Suprapubic skin (tissue), 4 donors: ENCODE measurements around the gene CFAP99. TPM values are rescaled to one million over a fixed set of nuclear protein-coding genes. Genes with fewer than 3 reads are reported as not detected.

ENCODE experiments used
- DNase-seq, 2 donors: peaks; one replicate each; pipeline ENCODE4 v3.0.0-alpha.2; 2019; ENCODE audit warnings: low spot score in 2 of 2
- H3K27ac ChIP-seq: fragments of 200-600 bp; sonication (generic); one replicate; pipeline ENCODE4 v1.5.1; 2019
- H3K27me3 ChIP-seq: fragments of 200-600 bp; sonication (generic); one replicate; pipeline ENCODE4 v1.5.1; 2019
- H3K36me3 ChIP-seq: fragments of 200-600 bp; sonication (generic); one replicate; pipeline ENCODE4 v1.5.1; 2019
- H3K4me1 ChIP-seq: fragments of 200-600 bp; sonication (generic); one replicate; pipeline ENCODE4 v1.5.1; 2019
- H3K4me3 ChIP-seq: fragments of 200-600 bp; sonication (generic); one replicate; pipeline ENCODE4 v1.5.1; 2019; ENCODE audit warnings: mild to moderate bottlenecking
- H3K9me3 ChIP-seq: fragments of 200-600 bp; sonication (generic); one replicate; pipeline ENCODE4 v1.5.1; 2019
- EP300 ChIP-seq: sonication (generic); formaldehyde crosslinking; IDR thresholded peaks from one replicate; pipeline ENCODE4 v1.6.1; 2017; ENCODE audit warnings: antibody characterized with exemption
- POLR2A ChIP-seq, 2 donors: fragments of 450-650 bp; IDR thresholded peaks; one replicate each; pipeline ENCODE4 v1.6.1; 2017; ENCODE audit warnings: antibody characterized with exemption in 2 of 2, mild to moderate bottlenecking in 2 of 2, moderate library complexity in 2 of 2
- POLR2AphosphoS5 ChIP-seq, 3 donors: sonication (generic); formaldehyde crosslinking; IDR thresholded peaks; one replicate each; pipeline ENCODE4 v1.6.1; 2017; ENCODE audit warnings: antibody characterized with exemption in 3 of 3
- WGBS: methylation state at CpG from one replicate; pipeline ENCODE4 v1.1.5; 2018; 5-methylcytosine and 5-hydroxymethylcytosine counted together
- total RNA-seq, 4 donors: library from RNA; depleted of rRNA; stranded (reverse); fragments of >200 nt; gene quantifications; one replicate each; pipeline ENCODE4 v1.1.0, GENCODE V29; 2016
- TF ChIP-seq, protein P1 (sequence below), 2 donors: fragments of 200-600 bp in 1 of 2; fragments of 450-650 bp in 1 of 2; sonication (generic) in 1 of 2; IDR thresholded peaks; one replicate each; pipeline ENCODE4 v1.5.1; 2016 to 2019; ENCODE audit warnings: antibody characterized with exemption in 2 of 2, mild to moderate bottlenecking in 1 of 2, moderate library complexity in 1 of 2

The CFAP99 gene
- total RNA-seq, 4 donors from 2014 or later, result not detected

DNA sequence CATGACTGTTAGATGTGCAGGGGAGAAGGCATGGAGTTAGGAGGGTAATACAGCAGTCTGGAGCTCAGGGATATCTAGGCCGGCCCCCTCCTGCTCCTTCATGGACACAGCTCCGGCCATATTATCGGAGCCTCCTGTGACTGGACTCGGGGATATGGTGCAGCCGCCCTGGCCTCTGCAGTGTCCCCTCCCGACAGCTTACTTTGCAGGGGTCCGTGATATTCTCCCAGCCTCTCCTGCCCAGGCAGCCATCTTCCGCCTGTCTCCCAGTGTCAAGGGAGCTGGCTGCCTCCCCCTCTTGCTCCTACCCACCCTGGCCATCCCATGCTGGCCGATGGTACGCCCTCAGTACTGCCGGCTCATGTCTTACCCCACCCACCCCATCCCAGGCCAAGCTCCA, 30.3 kb downstream of the CFAP99 start:
- no peaks in the 10 kb centered on the region for H3K36me3 ChIP-seq
- no peaks in the 10 kb centered on the region for H3K9me3 ChIP-seq
- no peak overlapping the region for H3K4me3 ChIP-seq
- no peaks in the 10 kb centered on the region for H3K4me1 ChIP-seq
- WGBS, result 93% methylated on average over 10 of the region's 11 CpGs
- peak in 1 of 2 donors; percentile 53 for DNase-seq
- no peak overlapping the region for H3K27ac ChIP-seq
- no peak for TF ChIP-seq POLR2A (IDR thresholded peaks at IDR 0.05)
- H3K27me3 ChIP-seq, result no peaks in the 10 kb centered on the region

DNA sequence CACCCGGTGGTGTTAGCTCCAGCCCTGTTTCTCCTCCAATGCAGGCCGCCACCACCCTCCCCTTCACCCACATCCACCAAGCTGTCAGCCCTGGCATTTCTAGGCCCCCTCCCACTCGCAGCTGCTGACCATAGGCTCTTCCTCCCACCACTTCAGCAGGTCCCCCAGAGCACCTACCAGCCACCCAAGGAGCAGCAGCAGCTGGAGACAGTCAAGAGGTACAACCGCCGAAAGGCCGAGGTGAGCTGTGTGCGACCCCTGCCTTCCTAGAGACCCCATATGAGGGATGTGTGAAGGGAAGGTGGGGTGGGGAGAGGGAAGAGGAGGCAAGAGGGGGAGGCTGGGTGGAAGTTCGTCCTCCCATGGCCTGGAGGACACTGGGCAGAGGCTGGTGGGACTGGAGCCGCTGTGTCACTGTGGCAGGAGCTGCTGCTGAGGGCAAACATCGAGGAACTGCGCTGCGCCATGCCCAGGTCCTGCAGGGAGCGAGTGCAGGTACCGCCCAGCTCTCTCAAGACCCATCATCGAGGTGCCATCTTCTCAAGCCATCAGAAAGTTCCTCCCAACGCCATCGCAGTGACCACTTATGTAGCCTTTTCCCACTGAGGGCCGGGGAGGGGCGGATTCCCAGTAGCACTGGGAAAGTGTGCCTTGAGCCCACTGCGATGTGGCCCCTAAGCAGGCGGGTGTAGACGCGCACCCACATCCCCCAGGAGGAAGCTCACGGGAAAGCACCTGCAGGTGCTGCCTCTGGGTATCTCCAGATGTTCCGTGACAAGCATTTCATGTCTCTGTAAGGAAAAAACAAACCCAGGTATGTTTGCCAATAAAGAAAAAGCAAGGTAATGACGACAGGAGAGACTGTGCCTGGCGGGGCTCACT, 31.0 kb downstream of the CFAP99 start:
- Histone ChIP-seq H3K27me3 (no peaks in the 10 kb centered on the region), H3K27ac (no peak overlapping the region), H3K9me3 (no peaks in the 10 kb centered on the region), H3K4me1 (no peaks in the 10 kb centered on the region), H3K36me3 (no peaks in the 10 kb centered on the region), H3K4me3 (no peak overlapping the region)
- DNase-seq, result no peak
- TF ChIP-seq, protein P1, sequence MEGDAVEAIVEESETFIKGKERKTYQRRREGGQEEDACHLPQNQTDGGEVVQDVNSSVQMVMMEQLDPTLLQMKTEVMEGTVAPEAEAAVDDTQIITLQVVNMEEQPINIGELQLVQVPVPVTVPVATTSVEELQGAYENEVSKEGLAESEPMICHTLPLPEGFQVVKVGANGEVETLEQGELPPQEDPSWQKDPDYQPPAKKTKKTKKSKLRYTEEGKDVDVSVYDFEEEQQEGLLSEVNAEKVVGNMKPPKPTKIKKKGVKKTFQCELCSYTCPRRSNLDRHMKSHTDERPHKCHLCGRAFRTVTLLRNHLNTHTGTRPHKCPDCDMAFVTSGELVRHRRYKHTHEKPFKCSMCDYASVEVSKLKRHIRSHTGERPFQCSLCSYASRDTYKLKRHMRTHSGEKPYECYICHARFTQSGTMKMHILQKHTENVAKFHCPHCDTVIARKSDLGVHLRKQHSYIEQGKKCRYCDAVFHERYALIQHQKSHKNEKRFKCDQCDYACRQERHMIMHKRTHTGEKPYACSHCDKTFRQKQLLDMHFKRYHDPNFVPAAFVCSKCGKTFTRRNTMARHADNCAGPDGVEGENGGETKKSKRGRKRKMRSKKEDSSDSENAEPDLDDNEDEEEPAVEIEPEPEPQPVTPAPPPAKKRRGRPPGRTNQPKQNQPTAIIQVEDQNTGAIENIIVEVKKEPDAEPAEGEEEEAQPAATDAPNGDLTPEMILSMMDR (IDR thresholded peaks at IDR 0.05), result no peak
- TF ChIP-seq EP300, result no peak
- TF ChIP-seq POLR2AphosphoS5 (IDR thresholded peaks at IDR 0.05), result no peak
- TF ChIP-seq POLR2A (IDR thresholded peaks at IDR 0.05), result no peak
- 82% methylated on average over 26 of the region's 27 CpGs for WGBS

DNA sequence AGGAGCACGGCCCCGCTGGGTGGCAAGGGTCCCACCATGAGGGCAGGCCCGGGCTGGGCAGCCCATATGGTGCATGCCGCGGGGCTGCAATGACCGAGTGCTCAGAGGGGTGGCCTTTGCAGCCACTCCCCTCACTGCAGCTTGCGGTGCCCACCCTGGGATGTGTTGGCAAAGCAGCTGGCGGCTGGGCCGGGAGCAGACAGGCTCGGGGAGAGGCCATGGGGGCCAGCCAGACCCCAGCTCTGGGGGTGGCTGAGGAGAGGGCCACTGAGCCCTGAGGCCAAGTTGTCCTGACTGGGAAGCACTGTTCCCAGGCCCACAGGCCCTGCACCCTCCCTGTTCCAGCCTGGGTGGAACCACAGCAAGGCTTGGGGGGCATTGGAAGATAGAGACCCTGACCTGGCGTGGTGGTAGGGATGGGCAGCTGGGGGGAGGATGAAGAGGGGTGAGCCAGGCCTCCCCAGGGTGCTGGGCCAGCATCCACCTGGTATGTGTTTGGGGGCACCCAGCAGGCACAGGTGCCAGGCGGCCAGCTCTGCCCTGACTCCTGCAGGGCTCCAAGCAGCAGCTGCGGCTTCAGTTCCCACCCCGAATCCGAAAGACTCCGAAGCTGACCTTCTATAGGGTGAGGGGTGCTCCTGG, 31.8 kb downstream of the CFAP99 start:
- no peaks in the 10 kb centered on the region for H3K4me1 ChIP-seq
- H3K9me3 ChIP-seq, result no peaks in the 10 kb centered on the region
- TF ChIP-seq POLR2A (IDR thresholded peaks at IDR 0.05) (no peak), EP300 (no peak), POLR2AphosphoS5 (IDR thresholded peaks at IDR 0.05) (no peak)
- TF ChIP-seq, protein P1 (IDR thresholded peaks at IDR 0.05), result no peak
- DNase-seq, result peak; percentile 43 to 68
- no peaks in the 10 kb centered on the region for H3K27me3 ChIP-seq
- H3K27ac ChIP-seq, result no peak overlapping the region
- H3K4me3 ChIP-seq, result no peak overlapping the region
- WGBS, result 84% methylated on average over 12 of the region's 16 CpGs
- no peaks in the 10 kb centered on the region for H3K36me3 ChIP-seq

DNA sequence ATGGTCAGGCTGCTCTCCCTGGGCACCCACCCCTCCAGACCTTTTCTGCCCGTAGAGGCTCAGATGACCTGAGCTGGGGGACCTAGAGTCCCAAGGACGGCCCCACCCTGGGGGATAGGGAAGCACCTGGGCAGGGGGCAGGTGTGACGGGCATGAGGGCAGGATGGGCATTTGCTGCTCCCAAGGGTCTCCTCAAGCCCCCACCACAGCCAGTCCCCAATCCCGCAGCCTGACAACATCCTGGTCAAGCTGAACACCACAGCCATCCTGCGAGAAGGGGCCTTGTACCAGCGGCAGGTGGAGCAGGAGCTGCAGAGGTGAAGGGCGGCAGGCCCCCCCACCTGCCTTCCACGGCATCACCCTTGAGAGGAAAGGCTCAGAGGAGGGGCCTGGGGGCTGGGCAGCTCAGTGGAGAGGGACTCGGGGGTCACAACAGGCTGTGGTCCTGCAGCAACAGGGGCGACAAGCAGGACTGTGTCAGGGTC, 32.3 kb downstream of the CFAP99 start:
- Histone ChIP-seq H3K36me3 (no peaks in the 10 kb centered on the region), H3K9me3 (no peaks in the 10 kb centered on the region), H3K4me3 (no peak overlapping the region), H3K27me3 (no peaks in the 10 kb centered on the region), H3K4me1 (no peaks in the 10 kb centered on the region), H3K27ac (no peak overlapping the region)
- WGBS, result 83% methylated on average over 9 of the region's 10 CpGs
- no peak for TF ChIP-seq POLR2AphosphoS5 (IDR thresholded peaks at IDR 0.05)
- TF ChIP-seq EP300, result no peak
- no peak for TF ChIP-seq POLR2A (IDR thresholded peaks at IDR 0.05)
- TF ChIP-seq, protein P1 (IDR thresholded peaks at IDR 0.05), result no peak
- peak in 1 of 2 donors; percentile 53 for DNase-seq

DNA sequence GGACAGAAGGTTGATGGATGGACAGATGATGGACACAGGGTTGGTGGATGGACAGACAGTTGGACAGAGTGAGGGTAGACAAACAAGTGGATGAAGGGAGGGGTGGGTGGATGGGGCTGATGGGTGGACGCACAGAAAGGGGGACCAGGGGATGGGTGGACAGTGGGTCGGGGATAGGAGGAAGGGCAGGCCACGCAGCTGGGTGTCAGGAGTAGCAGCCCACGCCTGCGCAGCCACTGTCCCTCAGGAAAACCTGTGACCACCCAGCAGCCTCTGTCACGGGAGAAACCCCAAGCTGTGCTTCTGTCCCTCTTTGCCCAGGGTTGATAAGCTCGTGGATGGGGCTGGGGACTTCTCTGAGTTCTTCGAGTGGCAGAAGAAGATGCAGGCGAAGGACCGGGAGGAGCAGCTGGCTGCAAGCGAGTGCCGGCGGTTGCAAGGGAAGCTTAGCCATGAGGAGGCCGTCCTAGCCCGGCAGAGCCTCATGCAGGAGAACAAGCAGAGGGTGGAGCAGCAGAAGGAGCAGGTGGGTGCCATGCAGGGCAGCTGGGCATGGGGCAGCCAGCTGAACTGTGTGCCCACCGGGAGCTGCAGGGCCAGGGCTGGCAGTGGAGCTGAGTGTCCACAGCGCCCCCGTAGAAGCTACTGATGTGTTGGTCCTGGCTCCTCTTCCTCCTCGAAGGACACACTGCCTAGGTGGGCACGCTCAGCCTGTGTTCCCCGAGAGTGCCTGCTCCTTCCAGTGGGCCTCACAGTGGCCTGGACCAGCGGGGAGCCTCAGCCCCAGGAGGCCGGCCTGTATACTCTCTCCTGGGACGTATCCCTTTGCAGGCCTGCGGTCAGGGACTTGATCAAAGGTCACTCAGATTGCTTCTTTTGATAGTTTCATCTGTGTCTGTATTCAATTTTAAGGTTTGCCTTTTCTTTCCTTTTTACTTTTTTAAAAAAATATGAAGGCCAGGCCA, 33.3 kb downstream of the CFAP99 start:
- no peaks in the 10 kb centered on the region for H3K27me3 ChIP-seq
- DNase-seq, result no peak
- no peaks in the 10 kb centered on the region for H3K4me1 ChIP-seq
- TF ChIP-seq POLR2A (IDR thresholded peaks at IDR 0.05), result no peak
- TF ChIP-seq EP300, result no peak
- TF ChIP-seq POLR2AphosphoS5 (IDR thresholded peaks at IDR 0.05), result no peak
- TF ChIP-seq, protein P1 (IDR thresholded peaks at IDR 0.05), result no peak
- H3K4me3 ChIP-seq, result no peak overlapping the region
- 76% methylated on average over 20 of the region's 25 CpGs for WGBS
- no peak overlapping the region for H3K27ac ChIP-seq
- no peaks in the 10 kb centered on the region for H3K36me3 ChIP-seq
- no peaks in the 10 kb centered on the region for H3K9me3 ChIP-seq
